HepG2 (cell line): ENCODE measurements around the gene CAD.

Experiments used
- POLR2AphosphoS5 ChIP-seq: IDR thresholded peaks from 2 replicates; pipeline ENCODE4 v1.6.1; 2012; ENCODE audit warnings: low read depth, low read length
- TF ChIP-seq, protein P1 (sequence below): sonication (generic); formaldehyde crosslinking; IDR thresholded peaks from 2 replicates; pipeline ENCODE4 v1.5.0; 2020; ENCODE audit warnings: mild to moderate bottlenecking, missing genetic modification reagents, moderate library complexity
- TF ChIP-seq, protein P2 (sequence below): sonication (generic); formaldehyde crosslinking; IDR thresholded peaks from 2 replicates; pipeline ENCODE4 v1.4.0; 2020; ENCODE audit warnings: missing genetic modification reagents, mild to moderate bottlenecking, borderline replicate concordance

DNA sequence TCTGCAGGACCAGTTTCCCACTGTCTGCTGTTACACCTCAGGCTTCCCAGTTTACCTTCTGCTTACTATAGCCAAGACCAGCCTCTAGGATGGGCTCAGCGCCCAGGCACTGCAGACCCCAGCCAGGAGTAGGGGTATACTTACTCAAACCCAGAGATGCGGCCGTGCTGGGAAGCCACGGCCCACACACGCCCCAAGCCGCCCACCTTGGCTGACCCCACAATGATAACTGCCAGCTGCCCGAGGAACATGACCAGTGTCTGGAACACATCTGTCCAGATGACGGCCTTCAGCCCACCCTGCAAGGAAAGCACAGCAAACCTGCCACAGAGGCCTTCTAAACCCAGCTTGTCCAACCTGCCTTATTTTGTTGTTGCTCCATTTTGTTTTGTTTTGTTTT lies 12.0 kb upstream of the CAD start:
- TF ChIP-seq POLR2AphosphoS5, result no peak
- TF ChIP-seq, protein P1, sequence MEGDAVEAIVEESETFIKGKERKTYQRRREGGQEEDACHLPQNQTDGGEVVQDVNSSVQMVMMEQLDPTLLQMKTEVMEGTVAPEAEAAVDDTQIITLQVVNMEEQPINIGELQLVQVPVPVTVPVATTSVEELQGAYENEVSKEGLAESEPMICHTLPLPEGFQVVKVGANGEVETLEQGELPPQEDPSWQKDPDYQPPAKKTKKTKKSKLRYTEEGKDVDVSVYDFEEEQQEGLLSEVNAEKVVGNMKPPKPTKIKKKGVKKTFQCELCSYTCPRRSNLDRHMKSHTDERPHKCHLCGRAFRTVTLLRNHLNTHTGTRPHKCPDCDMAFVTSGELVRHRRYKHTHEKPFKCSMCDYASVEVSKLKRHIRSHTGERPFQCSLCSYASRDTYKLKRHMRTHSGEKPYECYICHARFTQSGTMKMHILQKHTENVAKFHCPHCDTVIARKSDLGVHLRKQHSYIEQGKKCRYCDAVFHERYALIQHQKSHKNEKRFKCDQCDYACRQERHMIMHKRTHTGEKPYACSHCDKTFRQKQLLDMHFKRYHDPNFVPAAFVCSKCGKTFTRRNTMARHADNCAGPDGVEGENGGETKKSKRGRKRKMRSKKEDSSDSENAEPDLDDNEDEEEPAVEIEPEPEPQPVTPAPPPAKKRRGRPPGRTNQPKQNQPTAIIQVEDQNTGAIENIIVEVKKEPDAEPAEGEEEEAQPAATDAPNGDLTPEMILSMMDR (CRISPR knock-in tag), result no peak
- TF ChIP-seq, protein P2, sequence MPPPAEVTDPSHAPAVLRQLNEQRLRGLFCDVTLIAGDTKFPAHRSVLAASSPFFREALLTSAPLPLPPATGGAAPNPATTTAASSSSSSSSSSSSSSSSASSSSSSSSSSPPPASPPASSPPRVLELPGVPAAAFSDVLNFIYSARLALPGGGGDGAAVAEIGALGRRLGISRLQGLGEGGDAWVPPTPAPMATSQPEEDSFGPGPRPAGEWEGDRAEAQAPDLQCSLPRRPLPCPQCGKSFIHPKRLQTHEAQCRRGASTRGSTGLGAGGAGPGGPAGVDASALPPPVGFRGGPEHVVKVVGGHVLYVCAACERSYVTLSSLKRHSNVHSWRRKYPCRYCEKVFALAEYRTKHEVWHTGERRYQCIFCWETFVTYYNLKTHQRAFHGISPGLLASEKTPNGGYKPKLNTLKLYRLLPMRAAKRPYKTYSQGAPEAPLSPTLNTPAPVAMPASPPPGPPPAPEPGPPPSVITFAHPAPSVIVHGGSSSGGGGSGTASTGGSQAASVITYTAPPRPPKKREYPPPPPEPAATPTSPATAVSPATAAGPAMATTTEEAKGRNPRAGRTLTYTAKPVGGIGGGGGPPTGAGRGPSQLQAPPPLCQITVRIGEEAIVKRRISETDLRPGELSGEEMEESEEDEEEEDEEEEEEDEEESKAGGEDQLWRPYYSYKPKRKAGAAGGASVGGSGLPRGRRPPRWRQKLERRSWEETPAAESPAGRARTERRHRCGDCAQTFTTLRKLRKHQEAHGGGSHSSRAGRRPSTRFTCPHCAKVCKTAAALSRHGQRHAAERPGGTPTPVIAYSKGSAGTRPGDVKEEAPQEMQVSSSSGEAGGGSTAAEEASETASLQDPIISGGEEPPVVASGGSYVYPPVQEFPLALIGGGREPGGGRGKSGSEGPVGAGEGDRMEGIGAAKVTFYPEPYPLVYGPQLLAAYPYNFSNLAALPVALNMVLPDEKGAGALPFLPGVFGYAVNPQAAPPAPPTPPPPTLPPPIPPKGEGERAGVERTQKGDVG (CRISPR knock-in tag), result no peak
